Gastroesophageal sphincter (tissue), 3 donors: Measurements from ENCODE around the gene CHST13.

Source experiments
- EP300 ChIP-seq: sonication (generic); formaldehyde crosslinking; IDR thresholded peaks from one replicate; pipeline ENCODE4 v1.6.1; 2017; ENCODE audit warnings: antibody characterized with exemption, mild to moderate bottlenecking
- POLR2A ChIP-seq, 2 donors: fragments of 450-650 bp; IDR thresholded peaks; one replicate each; pipeline ENCODE4 v1.6.1; 2017; ENCODE audit warnings: antibody characterized with exemption in 2 of 2, mild to moderate bottlenecking in 2 of 2, moderate library complexity in 1 of 2
- POLR2AphosphoS5 ChIP-seq: sonication (generic); formaldehyde crosslinking; IDR thresholded peaks from one replicate; pipeline ENCODE4 v1.6.1; 2017; ENCODE audit warnings: antibody characterized with exemption
- TF ChIP-seq, protein P1 (sequence below), 4 experiments: fragments of 200-600 bp in 2 of 4; fragments of 450-650 bp in 2 of 4; sonication (generic) in 1 of 4; IDR thresholded peaks; one replicate each; pipeline ENCODE4 v1.5.1; 2017 to 2019; ENCODE audit warnings: antibody characterized with exemption in 4 of 4, mild to moderate bottlenecking in 2 of 4, moderate library complexity in 2 of 4

- TF ChIP-seq, protein P1, sequence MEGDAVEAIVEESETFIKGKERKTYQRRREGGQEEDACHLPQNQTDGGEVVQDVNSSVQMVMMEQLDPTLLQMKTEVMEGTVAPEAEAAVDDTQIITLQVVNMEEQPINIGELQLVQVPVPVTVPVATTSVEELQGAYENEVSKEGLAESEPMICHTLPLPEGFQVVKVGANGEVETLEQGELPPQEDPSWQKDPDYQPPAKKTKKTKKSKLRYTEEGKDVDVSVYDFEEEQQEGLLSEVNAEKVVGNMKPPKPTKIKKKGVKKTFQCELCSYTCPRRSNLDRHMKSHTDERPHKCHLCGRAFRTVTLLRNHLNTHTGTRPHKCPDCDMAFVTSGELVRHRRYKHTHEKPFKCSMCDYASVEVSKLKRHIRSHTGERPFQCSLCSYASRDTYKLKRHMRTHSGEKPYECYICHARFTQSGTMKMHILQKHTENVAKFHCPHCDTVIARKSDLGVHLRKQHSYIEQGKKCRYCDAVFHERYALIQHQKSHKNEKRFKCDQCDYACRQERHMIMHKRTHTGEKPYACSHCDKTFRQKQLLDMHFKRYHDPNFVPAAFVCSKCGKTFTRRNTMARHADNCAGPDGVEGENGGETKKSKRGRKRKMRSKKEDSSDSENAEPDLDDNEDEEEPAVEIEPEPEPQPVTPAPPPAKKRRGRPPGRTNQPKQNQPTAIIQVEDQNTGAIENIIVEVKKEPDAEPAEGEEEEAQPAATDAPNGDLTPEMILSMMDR (IDR thresholded peaks at IDR 0.05): no peak
- no peak for TF ChIP-seq EP300
- no peak for TF ChIP-seq POLR2AphosphoS5
- TF ChIP-seq POLR2A (IDR thresholded peaks at IDR 0.05): no peak
Observed at GRCh38 chr3:126501736-126502135, 22.2 kb upstream of the CHST13 start.
